Right renal cortex interstitium (tissue), 3 donors: Measurements from ENCODE around the gene RPS29. TPM values are rescaled to one million over a fixed set of nuclear protein-coding genes. Genes with fewer than 3 reads are reported as not detected.
A peak's percentile ranks its signal among the peaks of the same experiment; 100 is the strongest.
"Not testable (repeated sequence)": the region's sequence is repeated elsewhere in the genome, so short reads cannot be mapped to it uniquely, and the experiment has no call there.

Experiments used
- DNase-seq, 3 donors: peaks; one replicate each; pipeline ENCODE4 v3.0.0-alpha.2; 2013; ENCODE audit warnings: low read depth in 3 of 3, low spot score in 2 of 3
- polyA plus RNA-seq, 3 donors: library from polyadenylated mRNA; unstranded; fragments of 120-200 nt; gene quantifications; one replicate each; pipeline ENCODE4 v1.2.1, GENCODE V29; 2013; ENCODE audit not compliant: insufficient read length in 3 of 3

Gene RPS29
- 1,000 to 10,000 TPM; 1,554 to 1,852 (median 1,615) TPM for polyA plus RNA-seq

DNA sequence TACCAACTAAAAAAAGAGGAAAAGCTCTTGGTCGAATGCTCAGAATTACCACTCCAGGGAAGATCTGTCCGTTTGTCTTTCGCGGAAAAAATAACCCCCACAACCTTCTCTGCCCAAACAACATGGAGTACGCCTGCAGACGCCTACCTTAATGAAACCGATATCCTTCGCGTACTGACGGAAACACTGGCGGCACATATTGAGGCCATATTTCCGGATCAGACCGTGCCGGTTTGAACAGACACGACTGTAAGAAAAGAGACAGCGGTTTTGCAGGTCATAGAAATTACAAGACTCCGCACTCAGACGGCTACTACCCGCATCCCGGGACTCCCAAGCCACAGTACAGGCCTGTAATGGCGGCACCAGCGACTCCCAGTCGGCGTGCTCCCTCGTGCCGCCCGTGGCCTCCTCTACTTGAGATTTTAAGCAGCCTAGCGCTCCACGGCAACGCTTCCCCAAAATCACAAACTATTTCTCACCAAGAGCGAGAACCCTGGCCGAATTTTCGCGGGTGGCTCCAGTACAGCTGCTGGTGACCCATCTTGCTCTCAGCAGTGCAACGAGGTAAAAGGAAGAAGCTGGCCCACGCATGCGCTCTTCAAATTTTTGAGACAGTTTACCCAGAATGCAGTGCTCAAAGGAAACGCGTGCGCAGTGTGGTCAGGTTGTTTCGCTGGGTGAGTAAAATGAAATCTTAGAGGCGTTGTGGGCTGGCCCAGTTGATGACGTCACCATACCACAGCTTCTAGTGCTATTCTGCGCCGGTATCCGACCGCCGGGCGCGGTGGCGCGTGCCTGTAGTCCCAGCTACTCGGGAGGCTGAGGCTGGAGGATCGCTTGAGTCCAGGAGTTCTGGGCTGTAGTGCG, at the start of gene RPS29:
Gene RPS29 (minus strand): TSS at position 578 of the 870 bp plus-strand sequence. CDS start 34 bp downstream, at position 544.
- peak; percentile 99 for DNase-seq

DNA sequence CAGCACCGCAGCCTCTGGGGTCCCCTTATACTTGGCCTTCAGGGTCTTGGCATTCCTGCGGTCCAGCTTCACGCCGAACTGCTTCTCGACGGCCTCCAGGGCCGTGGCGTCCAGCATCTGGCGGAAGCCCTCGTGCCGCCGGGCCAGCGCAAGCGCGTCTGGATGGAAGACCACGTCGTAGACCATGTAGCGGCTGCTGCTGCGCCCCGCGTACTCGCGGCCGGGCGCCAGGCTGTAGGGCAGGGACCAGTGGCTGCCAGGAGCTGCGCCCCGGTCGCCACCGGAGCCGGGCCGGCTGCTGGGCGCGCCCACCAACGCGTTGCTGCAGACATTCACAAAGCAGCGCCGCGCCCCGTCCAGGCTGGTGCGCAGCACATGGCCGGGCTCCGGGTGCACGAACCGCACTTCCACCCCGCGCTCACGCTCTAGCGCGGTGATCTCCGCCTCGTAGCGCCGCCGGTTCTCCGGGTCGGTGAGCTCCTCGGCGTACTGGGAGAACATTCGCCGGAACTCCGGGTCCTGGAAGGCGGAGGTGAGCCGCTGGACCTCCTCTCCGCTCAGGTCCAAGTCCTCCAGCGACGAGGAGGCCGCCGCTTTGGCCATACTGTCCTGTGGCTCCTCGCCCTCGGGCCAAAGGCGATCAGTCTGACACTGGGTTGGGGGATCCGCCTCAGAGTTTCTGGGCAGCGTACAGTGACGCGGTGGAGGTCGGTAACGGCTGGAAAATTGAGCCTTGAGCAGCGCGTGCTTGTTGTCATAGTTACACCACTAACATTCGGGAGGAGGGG, 48.6 kb upstream of the RPS29 start, which contains the start of gene DNAAF2:
Gene DNAAF2 (minus strand): TSS at position 698 of the 788 bp plus-strand sequence. CDS start 95 bp downstream, at position 603.
- DNase-seq: peak; percentile 69 to 74 (median 72)

DNA sequence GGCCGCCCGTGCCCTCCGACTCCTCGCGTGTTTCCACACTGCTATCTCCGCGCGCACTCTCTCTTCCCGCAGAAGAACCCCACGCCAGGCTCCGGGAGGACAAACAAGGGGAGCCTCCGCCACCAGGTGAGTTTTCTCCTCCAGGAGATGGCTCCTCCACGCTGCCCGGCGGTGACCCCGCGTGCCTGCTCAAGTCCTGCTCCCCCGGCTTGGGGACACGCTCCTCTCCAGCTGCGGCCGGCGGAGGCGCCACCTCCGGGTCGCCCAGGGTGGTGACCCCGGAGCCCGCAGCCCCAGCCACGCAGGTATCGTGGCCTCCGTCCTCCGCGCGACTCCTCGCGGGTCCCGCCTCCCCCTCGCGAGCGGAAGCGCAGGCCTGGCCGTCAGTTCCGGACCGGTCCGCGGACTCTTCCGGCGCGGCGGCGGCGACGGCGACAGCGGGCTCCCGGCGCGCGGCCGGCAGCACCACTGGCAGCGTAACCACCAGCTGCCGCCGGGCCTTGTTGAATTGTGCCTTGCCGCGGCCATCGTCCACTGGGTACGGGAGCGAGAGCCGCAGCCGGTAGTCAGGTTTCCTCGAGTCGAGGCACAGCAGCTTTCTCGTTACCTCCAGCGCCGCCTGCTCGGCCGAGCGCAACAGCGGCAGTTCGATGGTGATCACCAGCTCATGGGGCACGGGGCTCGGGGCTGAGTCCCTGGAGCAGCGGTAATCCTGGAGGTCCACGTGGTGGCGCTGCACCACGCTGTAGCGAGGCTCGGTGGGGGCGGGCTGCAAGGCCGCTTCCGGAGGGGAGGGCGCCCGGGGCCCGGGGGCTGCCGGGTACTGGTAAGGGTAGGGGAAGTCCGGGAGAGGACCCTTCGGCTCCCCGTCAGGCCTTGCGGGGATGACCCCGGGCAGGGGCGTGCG, 47.7 kb upstream of the RPS29 start:
- peak; percentile 86 to 88 (median 87) for DNase-seq

DNA sequence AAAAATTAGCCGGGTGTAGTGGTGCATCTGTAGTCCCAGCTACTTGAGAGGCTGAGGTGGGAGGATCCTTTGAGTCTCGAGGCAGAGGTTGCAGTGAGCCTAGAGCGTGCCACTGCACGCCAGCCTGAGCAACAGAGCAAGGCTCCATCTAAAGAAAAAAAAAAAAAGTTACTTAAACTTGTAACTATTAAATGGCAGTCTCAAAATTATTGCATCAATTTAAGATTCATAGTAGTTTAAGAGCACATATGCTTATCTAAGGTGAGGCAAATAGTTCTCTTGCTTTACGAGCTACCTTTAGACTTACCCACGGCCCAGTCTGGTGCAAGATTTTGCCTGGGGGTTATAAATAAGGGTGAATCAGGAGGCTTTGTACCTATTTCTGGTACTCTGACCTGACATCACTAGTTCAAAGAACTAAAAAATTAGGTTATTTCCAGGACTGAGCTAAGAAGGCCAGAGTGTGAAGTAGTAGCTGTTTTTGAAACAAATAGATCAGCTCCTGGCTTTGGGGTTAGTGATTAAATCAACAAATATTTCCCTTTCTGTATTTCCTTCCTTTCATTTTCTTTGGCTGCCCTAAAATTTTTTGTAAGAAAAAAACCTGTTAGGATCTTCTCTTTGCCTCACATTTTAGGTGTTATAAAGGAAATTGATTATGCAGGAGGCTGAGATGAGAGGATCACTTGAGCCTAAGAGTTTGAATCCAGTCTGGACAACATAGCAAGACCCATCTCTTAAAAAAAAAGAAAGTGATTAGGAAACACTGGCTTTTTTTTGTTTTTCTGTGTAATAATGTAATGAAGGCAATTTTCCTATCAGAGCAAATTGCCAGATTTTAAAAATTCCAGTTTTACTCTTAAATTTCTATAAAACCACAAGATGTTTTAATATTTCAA, 38.0 kb upstream of the RPS29 start:
- DNase-seq: no peak

DNA sequence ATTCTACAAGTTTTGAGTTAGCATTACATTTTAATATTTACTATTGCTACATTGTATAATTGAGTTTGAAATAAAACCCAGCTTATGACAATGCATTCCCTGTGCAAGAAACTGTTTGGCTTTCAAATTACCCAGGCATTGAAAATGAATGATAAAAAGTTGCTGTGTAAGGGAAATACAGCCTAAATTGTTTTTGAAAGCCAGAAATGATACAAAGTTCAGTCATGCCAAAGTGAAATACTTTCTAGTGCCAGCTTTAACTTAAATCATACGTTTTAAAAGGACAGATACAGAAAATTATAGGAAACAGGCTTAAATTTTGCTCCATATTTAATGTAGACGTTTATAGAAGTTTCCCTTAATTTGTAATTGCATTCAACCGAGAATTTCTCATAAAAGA, 37.2 kb upstream of the RPS29 start:
- no peak for DNase-seq

DNA sequence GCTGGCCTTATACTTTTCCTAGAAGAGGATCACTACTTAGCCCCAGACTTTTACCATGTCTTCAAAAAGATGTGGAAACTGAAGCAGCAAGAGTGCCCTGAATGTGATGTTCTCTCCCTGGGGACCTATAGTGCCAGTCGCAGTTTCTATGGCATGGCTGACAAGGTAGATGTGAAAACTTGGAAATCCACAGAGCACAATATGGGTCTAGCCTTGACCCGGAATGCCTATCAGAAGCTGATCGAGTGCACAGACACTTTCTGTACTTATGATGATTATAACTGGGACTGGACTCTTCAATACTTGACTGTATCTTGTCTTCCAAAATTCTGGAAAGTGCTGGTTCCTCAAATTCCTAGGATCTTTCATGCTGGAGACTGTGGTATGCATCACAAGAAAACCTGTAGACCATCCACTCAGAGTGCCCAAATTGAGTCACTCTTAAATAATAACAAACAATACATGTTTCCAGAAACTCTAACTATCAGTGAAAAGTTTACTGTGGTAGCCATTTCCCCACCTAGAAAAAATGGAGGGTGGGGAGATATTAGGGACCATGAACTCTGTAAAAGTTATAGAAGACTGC, 35.9 kb upstream of the RPS29 start:
- DNase-seq: no peak

DNA sequence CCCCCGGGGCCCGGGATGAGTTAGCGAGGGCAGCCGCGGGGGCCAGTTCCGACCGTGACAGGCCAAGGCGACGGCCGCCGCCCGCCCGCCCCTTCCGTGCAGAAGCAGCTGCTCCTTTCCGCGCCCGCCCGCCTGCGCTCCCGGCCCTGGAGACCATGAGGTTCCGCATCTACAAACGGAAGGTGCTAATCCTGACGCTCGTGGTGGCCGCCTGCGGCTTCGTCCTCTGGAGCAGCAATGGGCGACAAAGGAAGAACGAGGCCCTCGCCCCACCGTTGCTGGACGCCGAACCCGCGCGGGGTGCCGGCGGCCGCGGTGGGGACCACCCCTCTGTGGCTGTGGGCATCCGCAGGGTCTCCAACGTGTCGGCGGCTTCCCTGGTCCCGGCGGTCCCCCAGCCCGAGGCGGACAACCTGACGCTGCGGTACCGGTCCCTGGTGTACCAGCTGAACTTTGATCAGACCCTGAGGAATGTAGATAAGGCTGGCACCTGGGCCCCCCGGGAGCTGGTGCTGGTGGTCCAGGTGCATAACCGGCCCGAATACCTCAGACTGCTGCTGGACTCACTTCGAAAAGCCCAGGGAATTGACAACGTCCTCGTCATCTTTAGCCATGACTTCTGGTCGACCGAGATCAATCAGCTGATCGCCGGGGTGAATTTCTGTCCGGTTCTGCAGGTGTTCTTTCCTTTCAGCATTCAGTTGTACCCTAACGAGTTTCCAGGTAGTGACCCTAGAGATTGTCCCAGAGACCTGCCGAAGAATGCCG, 35.1 kb upstream of the RPS29 start:
- no peak for DNase-seq

DNA sequence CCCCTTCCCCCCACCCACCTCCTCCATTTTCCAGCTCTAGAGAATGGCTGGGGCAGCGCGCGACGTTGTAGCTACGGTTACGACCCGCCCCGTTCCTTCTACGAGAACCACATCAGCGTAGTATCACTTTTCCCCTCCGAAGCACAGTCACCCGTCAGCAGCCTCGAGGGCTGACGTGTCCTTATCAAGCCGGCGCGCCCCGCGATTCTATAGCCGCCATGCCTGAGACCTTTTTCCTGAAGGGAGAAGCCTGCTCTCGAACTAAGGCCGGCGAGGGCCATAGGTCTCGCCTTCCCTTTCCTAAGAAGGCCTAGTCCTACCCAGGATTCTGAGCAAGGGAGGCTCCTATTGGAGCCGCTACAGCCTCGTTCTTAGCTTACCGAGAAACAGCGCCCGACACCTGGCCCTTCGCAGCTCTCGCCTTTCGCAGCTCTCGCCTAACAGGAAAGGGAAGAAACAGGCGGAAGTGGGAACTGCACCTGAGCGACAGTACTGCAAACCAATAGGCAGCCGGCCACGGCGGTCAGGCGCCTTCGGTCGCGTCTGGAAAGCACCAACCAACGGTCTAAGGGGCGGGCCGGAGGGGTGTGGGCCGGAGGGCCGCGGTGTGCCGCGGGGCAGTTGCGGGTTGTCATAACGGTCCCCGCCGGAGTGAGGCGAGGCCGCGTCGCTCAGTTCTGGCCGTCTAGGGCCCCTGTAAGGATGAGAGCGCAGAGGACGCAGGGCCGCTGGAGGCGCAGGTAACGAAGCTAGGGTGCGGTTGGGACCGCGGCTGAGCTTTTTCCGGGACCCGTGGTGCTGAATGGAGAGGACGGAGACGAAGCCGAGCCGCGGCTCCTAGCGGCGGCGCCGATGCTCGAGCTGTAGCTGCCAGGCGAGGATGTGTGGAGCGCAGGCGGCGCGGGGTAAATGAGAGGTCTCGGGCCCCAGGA, 34.3 kb upstream of the RPS29 start, which contains the start of the genes MGAT2 and RPL36AL:
Gene MGAT2 (plus strand): TSS at position 618 of the 932 bp plus-strand sequence. CDS start 470 bp downstream, outside the sequence.
Gene RPL36AL (minus strand): TSS at position 445 of the 932 bp plus-strand sequence. CDS start 1,522 bp downstream, outside the sequence.
- DNase-seq: peak; percentile 93 to 98 (median 96)

DNA sequence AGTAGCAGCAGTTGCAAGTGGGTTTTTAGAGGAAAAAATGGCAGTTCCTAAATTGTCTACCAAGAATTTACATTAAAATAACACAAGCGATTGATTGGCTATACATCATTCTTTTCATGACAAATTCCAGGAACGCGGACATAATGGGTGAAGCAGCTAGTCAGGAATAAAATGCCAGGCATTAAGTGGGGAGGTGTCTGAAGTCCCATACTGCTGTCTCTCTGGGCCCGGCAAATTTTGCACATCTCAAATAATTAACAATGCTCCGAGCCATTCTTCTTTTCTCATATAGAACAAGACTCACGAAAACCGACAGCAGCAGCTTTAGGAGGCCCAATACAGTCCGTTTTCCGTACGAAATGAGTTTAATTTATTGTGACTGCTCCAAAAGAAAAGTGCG, 33.5 kb upstream of the RPS29 start:
- DNase-seq: no peak

DNA sequence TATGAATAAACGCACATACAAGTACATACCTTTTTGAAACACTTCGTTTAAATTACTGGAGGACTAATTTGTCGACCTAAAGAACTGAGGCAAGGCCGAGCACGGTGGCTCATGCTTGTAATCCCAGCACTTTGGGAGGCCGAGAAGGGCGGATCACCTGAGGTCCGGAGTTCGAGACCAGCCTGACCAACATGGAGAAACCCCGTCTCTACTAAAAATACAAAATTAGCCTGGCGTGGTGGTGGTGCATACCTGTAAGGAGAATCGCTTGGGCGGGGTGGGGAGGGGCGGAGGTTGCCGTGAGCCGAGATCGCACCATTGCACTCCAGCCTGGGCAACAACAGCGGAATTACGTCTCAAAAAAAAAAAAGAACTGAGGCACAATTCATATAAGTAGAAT, 33.1 kb upstream of the RPS29 start:
- not testable (repeated sequence) for DNase-seq

DNA sequence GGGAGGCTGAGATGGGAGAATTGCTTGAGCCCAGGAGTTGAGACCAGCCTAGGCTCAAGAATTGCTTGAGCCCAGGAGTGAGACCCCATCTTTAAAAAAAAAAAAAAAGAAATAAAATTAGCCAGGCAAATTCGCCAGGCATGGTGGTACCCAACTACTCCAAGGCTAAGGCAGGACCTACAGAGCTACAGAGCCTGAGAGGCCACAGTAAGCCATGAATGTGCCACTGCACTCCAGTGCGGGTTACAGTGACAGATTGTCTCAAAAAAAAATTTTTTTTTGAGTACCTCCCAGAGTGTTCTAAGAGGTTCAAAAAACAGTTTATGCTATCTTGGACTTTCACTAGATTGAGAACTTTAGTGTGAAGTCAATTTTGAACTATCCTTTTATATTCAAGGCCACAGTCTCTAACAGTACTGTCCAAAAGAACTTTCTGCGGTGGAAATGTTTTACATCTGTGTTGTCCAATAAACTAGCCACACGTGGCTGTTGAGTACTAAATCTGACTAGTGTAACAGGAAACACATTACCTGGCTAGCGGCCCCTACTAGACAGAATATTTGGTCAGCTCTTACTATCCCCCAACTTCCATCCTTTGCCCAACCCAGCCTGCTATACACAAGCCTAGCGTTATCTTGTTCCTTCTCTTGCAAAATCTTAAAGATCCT, 31.8 kb upstream of the RPS29 start:
- no peak for DNase-seq

DNA sequence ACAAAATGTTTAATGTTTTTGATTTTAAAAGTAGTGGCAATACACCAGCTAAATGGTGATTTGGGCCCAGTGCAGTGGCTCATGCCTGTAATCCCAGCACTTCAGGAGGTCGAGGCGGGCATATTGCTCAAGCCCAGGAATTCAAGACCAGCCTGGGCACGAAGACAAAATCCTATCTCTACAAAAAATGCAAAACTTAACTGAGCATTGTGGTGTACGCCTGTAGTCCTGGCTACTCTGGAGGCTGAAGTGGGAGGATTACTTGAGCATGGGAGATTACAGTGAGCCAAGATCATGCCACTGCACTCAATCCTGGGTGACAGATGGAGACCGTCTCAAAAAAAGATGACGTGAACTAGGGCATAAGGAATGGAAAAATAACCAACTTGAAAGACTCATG, 29.6 kb upstream of the RPS29 start:
- DNase-seq: no peak

DNA sequence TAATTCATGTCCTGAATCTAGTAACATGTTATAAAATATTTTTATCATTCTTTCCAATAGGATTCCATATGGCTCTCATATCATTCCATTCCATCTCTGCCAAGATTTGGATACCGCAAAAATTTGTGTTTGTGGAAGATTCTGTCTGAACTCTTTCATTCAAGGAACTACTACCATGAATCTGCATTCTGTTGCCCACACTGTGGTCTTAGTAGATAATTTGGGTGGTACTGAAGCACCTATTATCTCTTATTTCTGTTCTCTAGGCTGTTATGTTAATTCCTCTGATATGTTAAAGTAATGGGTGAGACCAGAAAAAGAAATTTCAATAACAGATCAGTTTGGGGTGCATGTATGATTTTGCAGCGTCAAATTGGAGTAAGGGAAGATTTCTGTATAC, 28.0 kb upstream of the RPS29 start:
- DNase-seq: no peak

DNA sequence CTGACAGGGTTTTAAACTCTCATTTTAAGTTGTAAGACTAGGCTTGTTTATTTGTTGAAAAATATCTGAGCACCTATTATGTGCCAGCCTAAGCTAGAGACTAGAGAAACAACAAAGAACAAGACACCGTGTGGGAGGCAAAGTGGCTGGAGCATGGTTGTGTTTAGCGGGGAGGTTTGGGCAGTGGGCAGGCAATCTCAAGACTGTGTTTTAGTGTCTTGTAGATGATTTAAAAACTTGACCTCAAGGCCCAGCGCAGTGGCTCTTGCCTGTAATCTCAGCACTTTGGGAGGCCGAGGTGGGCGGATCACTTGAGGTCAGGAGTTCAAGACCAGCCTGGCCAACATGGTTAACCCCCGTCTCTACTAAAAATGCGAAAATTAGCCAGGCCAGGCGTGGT, 26.5 kb upstream of the RPS29 start:
- DNase-seq: no peak

DNA sequence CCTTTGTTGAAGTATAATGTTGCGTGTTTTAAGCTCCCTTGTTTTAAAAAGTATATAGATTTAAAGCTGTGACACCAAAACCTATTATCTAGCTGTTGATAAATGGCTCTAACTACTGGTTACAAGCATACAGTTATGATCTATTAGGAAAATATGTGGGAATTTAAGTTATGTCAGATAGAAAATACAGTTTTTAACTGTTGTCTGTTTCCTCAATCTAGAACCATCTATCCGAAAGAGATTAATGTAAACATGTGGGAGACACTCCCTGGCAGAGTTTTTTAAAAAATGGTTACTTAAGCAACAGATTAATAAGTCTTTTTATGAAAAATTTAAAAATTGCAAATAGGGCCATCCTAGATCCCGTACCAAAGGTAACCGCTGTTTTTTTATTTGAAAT, 26.1 kb upstream of the RPS29 start:
- DNase-seq: no peak

DNA sequence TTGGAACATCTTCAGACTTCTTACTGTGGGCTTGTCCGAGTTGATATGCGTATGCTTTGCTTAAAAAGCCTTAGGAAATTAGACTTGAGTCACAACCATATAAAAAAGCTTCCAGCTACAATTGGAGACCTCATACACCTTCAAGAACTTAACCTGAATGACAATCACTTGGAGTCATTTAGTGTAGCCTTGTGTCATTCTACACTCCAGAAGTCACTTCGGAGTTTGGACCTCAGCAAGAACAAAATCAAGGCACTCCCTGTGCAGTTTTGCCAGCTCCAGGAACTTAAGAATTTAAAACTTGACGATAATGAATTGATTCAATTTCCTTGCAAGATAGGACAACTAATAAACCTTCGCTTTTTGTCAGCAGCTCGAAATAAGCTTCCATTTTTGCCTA, 21.4 kb upstream of the RPS29 start:
- no peak for DNase-seq
